HUES48 (cell line): ENCODE results near the gene RNF213.

Experiments
- H3K27ac ChIP-seq: one replicate; pipeline ENCODE4 v1.7.0; 2013; ENCODE audit warnings: low read depth, low read length, inconsistent platforms
- H3K27me3 ChIP-seq: 2 replicates; pipeline ENCODE4 v1.6.1; 2013; ENCODE audit warnings: mild to moderate bottlenecking, low read length; ENCODE audit not compliant: control insufficient read depth, insufficient read depth
- H3K36me3 ChIP-seq: 2 replicates; pipeline ENCODE4 v1.6.1; 2013; ENCODE audit warnings: low read length; ENCODE audit not compliant: control insufficient read depth, insufficient read depth
- H3K4me1 ChIP-seq: 2 replicates; pipeline ENCODE4 v1.6.1; 2013; ENCODE audit warnings: mild to moderate bottlenecking, low read length; ENCODE audit not compliant: control insufficient read depth, insufficient read depth
- H3K4me3 ChIP-seq: 2 replicates; pipeline ENCODE4 v1.5.1; 2013; ENCODE audit warnings: mild to moderate bottlenecking, low read depth, low read length
- H3K9ac ChIP-seq: 2 replicates; pipeline ENCODE4 v1.6.1; 2013; ENCODE audit warnings: mild to moderate bottlenecking, low read depth, low read length, moderate library complexity
- H3K9me3 ChIP-seq: 2 replicates; pipeline ENCODE4 v1.6.1; 2013; ENCODE audit warnings: low read length; ENCODE audit not compliant: control insufficient read depth, insufficient read depth

Gene RNF213

DNA sequence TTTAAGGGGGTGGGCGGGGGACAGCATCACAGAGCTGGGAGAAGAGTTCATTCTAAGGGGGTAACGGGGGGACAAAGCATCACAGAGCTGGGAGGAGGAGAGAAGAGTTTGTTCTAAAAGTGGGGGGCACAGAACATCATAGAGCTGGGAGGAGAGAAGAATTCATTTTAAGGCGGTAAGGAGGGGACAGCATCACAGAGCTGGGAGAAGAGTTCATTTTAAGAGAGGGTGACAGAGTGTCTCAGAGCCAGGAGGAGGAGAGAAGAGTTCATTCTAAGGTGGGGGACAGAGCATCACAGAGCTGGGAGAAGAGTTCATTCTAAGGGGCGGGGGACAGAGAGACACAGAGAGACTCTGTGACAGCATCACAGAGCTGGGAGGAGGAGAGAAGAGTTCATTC lies 182.1 kb downstream of the RNF213 start:
- Histone ChIP-seq H3K27ac (no peak overlapping the region), H3K4me1 (peaks cover 3% of the 10 kb centered on the region; the same call in 1 of the 2 replicates), H3K27me3 (peaks cover 18% of the 10 kb centered on the region), H3K9me3 (no peaks in the 10 kb centered on the region), H3K9ac (no peak overlapping the region), H3K4me3 (no peak overlapping the region), H3K36me3 (no peaks in the 10 kb centered on the region)

DNA sequence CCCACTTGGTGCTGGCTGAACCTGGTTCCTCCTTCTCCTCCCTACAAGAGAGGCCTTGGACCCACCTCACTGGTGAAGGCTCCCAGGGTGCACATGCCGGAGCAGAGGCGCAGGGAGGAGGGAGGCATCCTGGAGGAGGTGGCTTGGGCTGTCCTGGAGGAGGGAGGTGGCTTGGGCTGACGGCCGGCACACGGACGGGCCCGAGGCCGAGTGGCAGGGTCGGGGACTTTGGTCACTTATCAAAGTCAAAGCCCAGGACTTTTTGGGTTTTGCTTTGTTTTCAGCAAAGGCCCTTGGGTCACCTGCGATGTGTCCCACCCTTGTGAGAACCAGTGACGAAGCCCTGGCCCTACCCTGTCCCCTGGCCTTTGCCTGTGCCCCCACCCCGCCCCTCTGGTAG lies 182.8 kb downstream of the RNF213 start:
- Histone ChIP-seq H3K4me1 (peaks cover 3% of the 10 kb centered on the region; the same call in 1 of the 2 replicates), H3K36me3 (no peaks in the 10 kb centered on the region), H3K27me3 (peaks cover 18% of the 10 kb centered on the region), H3K9me3 (no peaks in the 10 kb centered on the region), H3K27ac (no peak overlapping the region), H3K4me3 (no peak overlapping the region), H3K9ac (no peak overlapping the region)

DNA sequence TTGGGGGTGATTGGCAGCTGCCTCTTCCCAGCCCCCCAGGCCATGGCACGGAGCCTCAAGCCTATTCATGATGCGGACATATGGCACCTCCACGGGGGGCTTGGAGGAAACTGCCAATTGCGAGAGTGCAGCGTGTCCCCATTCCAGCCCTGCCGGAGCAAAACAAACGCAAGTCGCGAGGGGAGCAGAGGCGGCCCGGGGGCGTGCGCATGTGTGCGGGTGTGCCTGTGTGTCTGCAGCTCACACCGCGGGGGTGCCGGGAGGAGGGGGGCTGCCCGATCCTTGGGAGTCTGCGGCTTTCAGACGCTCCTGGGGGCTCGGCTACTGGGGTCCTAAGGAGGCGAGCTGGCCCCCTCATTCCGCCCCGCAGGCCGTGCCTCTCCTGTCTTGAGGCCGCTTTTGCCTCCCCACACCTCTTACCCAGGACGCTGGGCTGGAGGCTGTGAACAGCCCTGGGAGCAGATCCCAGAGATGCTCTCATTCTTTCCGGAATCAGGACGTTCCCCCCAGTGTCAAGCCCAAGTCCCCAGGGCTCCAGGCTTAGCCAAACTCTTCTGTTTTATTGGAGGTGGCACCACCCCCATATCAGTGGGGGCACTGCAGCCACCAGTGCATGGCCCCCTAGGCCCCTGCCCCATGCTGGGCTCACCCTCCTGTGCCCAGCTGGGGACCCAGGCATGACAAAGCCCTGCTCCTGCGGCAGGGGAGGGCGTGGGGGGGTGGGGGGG lies 183.4 kb downstream of the RNF213 start:
- no peaks in the 10 kb centered on the region for H3K36me3 ChIP-seq
- H3K4me3 ChIP-seq = no peak overlapping the region; the same call in 1 of the 2 replicates
- no peak overlapping the region for H3K27ac ChIP-seq
- no peak overlapping the region for H3K9ac ChIP-seq
- peaks cover 18% of the 10 kb centered on the region for H3K27me3 ChIP-seq
- H3K9me3 ChIP-seq = no peaks in the 10 kb centered on the region
- peaks cover 3% of the 10 kb centered on the region; the same call in 1 of the 2 replicates for H3K4me1 ChIP-seq

DNA sequence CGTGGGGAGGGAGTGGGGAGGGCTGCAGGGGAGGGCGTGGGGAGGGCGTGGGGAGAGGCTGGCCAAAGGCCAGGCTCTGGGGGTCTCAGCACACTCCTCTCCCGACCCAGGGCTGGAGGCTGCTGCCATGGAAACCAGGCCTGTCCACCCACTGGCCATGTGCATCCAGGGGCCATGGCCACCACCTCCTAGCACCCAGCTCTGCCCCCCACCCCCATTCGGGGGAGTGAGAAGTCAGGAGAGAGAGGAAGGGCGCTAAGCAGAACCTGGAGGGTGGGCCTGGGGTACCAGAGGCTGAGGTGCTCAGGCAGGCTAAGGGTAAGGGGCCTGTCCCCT lies 184.0 kb downstream of the RNF213 start:
- H3K27me3 ChIP-seq = peaks cover 18% of the 10 kb centered on the region
- no peak overlapping the region for H3K27ac ChIP-seq
- no peaks in the 10 kb centered on the region for H3K36me3 ChIP-seq
- no peak overlapping the region for H3K9ac ChIP-seq
- no peaks in the 10 kb centered on the region for H3K9me3 ChIP-seq
- H3K4me1 ChIP-seq = peaks cover 3% of the 10 kb centered on the region; the same call in 1 of the 2 replicates
- no peak overlapping the region for H3K4me3 ChIP-seq

DNA sequence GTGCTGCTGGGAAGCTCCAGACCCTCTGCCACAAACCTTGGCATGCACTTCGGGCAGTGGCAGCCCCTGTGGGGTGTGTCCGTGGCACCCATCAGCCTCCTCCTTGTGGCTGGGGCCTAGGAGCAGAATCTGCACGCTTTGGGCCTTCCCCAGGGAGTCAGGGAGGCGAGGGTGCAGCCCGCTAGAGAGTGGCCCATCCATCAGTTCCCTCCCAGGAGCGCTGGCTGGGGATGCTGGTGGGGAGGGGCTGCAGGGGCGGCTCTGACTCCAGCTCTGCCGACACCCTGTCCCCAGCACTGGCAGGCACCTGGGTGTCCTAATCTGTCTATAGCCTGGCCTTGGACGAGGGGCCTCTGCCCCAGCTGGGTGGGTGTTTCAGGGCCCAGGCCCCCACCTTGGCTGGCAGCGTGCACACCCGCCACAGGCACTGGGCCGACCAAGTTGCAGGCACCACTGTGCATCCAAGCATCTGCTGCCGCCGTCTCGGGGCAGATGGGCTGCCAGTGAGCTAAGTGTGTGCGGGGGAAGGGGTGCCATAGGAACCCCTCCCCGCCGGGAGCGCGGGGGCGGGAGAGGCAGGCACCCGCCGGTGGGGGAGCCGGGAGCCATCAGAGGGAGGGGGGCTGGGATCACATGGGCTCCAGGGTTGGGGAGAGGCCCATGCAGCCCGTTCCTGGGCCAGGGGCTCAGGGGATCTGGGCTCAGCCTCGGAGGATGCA lies 184.5 kb downstream of the RNF213 start:
- H3K9ac ChIP-seq = no peak overlapping the region
- no peaks in the 10 kb centered on the region for H3K9me3 ChIP-seq
- H3K27me3 ChIP-seq = peaks cover 18% of the 10 kb centered on the region
- no peak overlapping the region for H3K4me3 ChIP-seq
- H3K27ac ChIP-seq = no peak overlapping the region
- peaks cover 3% of the 10 kb centered on the region; the same call in 1 of the 2 replicates for H3K4me1 ChIP-seq
- no peaks in the 10 kb centered on the region for H3K36me3 ChIP-seq

DNA sequence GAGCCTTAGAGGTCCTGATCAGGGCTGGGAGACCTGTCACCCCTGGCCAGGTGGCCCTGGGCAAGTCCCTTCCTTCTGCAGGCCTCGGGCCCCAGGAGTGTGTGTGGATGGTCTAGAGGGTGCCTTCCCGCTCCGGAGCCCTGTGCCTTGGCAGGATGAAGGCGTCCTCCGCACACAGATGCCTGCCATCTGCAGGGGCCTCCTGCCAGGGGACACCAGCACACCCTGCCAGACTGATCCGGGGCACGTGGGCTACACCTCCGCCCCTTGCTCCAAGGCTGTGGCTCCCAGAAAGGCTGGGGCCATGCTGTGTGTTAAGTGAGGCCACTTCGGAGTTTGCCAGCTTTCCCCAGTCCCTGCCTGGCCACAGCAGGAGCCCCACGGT lies 185.1 kb downstream of the RNF213 start:
- Histone ChIP-seq H3K27ac (no peak overlapping the region), H3K4me1 (peaks cover 3% of the 10 kb centered on the region; the same call in 1 of the 2 replicates), H3K27me3 (peaks cover 18% of the 10 kb centered on the region), H3K4me3 (no peak overlapping the region), H3K9ac (no peak overlapping the region), H3K9me3 (no peaks in the 10 kb centered on the region), H3K36me3 (no peaks in the 10 kb centered on the region)

DNA sequence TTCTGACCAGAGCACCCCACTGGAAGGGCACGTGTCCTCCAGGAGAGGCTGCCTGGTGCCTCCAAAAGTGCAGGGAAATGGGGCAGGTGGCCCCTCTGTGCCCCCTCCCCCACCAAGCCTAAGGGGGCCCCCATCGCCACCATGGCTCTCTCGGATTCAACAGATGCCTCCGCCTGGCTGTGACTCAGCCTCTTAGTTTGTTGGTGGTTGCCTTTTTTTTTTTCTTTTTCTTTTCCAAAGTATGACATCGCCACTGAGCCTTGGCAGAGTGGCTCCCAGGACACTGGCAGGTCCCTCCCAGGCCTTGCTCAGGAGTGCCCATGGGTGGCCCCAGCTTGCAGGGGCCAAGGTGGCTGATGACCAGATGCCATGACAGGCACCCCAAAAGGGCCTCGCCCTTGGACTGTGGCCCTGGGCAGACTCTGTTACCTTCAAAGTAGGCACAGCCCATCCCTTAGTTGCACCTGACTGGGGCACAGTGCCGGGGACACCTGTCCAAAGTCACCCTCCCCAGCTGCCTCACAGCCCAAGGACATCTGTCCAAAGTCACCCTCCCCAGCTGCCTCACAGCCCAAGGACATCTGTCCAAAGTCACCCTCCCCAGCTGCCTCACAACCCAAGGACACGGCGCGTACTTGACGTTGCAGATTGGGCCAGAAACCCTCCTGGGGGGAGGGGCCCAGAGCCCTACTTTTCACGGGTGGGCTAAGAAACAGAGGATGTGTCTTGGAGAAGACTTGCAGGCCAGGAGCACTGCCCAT lies 186.2 kb downstream of the RNF213 start:
- Histone ChIP-seq H3K27ac (no peak overlapping the region), H3K9me3 (no peaks in the 10 kb centered on the region), H3K9ac (no peak overlapping the region), H3K27me3 (peaks cover 16% of the 10 kb centered on the region), H3K4me3 (no peak overlapping the region), H3K36me3 (no peaks in the 10 kb centered on the region), H3K4me1 (0 out of 2 replicates have a peak, but pooled peaks cover 3% of the 10 kb centered on the region)

DNA sequence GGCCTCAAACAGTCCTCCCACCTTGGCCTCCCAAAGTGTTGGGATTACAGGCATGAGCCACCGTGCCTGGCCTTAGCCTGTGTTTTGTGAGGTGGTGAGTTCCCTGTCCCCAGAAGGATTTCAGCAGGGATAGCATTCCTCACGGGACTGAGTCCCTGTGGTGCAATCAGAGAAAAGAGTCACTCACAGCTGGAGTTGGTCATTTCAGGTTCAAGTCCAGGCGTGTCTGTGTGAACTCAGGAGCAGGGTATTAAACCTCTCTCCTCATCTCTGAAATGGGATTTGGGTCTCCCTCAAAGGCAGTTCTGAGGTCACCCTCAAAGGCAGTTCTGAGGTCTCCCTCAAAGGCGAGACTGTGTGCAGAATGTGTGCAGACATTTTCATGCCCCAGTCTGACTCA lies 187.1 kb downstream of the RNF213 start:
- no peaks in the 10 kb centered on the region for H3K9me3 ChIP-seq
- 0 out of 2 replicates have a peak, but pooled peaks cover 3% of the 10 kb centered on the region for H3K4me1 ChIP-seq
- no peak overlapping the region for H3K9ac ChIP-seq
- H3K4me3 ChIP-seq = no peak overlapping the region
- H3K27me3 ChIP-seq = peaks cover 12% of the 10 kb centered on the region
- H3K36me3 ChIP-seq = no peaks in the 10 kb centered on the region
- no peak overlapping the region for H3K27ac ChIP-seq
